Panc1 (cell line): ENCODE data around the gene TAF11L11.
"Not testable (repeated sequence)": the region's sequence is repeated elsewhere in the genome, so short reads cannot be mapped to it uniquely, and the experiment has no call there.

ENCODE experiments used
- POLR2AphosphoS5 ChIP-seq: IDR thresholded peaks from 2 replicates; pipeline ENCODE4 v1.6.1; 2012; ENCODE audit warnings: mild to moderate bottlenecking, low read depth, low read length, moderate library complexity
- TCF7L2 ChIP-seq: IDR thresholded peaks from 2 replicates; pipeline ENCODE4 v1.6.1; 2011; ENCODE audit warnings: mild to moderate bottlenecking, low read depth, low read length, inconsistent platforms
- TF ChIP-seq, protein P1 (sequence below): fragments of 450-650 bp; IDR thresholded peaks from 2 replicates; pipeline ENCODE4 v1.5.1; 2017; ENCODE audit warnings: mild to moderate bottlenecking
- TF ChIP-seq, protein P2 (sequence below), 2 experiments: IDR thresholded peaks; 2 replicates each; pipeline ENCODE4 v1.6.1; 2011 to 2012; ENCODE audit warnings: low read depth in 2 of 2, control low read depth in 1 of 2, low read length in 1 of 2, mild to moderate bottlenecking in 1 of 2, moderate library complexity in 1 of 2; ENCODE audit not compliant: insufficient read depth in 1 of 2

DNA sequence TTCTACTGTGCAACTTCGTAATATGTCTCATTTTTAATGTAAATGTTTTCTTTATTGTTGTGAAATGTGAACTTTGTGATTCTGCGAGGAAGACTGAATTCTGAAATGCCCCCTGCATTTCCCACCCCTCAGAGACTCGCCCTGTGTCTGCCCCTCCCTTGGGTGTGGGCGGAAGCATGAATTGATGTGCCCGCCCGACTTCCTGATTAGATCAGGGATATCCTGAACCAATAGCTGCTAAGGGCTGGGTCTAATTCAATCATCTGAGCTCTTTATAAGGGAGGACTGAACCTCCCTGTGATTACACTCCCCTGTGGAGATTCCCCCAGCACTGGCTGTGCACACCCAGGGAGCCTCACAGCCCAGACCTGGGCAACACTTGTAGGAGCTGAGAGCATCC is at the start of gene TAF11L11:
- TF ChIP-seq, protein P1, sequence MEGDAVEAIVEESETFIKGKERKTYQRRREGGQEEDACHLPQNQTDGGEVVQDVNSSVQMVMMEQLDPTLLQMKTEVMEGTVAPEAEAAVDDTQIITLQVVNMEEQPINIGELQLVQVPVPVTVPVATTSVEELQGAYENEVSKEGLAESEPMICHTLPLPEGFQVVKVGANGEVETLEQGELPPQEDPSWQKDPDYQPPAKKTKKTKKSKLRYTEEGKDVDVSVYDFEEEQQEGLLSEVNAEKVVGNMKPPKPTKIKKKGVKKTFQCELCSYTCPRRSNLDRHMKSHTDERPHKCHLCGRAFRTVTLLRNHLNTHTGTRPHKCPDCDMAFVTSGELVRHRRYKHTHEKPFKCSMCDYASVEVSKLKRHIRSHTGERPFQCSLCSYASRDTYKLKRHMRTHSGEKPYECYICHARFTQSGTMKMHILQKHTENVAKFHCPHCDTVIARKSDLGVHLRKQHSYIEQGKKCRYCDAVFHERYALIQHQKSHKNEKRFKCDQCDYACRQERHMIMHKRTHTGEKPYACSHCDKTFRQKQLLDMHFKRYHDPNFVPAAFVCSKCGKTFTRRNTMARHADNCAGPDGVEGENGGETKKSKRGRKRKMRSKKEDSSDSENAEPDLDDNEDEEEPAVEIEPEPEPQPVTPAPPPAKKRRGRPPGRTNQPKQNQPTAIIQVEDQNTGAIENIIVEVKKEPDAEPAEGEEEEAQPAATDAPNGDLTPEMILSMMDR = not testable (repeated sequence)
- not testable (repeated sequence) for TF ChIP-seq POLR2AphosphoS5, TCF7L2
- TF ChIP-seq, protein P2, sequence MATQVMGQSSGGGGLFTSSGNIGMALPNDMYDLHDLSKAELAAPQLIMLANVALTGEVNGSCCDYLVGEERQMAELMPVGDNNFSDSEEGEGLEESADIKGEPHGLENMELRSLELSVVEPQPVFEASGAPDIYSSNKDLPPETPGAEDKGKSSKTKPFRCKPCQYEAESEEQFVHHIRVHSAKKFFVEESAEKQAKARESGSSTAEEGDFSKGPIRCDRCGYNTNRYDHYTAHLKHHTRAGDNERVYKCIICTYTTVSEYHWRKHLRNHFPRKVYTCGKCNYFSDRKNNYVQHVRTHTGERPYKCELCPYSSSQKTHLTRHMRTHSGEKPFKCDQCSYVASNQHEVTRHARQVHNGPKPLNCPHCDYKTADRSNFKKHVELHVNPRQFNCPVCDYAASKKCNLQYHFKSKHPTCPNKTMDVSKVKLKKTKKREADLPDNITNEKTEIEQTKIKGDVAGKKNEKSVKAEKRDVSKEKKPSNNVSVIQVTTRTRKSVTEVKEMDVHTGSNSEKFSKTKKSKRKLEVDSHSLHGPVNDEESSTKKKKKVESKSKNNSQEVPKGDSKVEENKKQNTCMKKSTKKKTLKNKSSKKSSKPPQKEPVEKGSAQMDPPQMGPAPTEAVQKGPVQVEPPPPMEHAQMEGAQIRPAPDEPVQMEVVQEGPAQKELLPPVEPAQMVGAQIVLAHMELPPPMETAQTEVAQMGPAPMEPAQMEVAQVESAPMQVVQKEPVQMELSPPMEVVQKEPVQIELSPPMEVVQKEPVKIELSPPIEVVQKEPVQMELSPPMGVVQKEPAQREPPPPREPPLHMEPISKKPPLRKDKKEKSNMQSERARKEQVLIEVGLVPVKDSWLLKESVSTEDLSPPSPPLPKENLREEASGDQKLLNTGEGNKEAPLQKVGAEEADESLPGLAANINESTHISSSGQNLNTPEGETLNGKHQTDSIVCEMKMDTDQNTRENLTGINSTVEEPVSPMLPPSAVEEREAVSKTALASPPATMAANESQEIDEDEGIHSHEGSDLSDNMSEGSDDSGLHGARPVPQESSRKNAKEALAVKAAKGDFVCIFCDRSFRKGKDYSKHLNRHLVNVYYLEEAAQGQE (IDR thresholded peaks at IDR 0.05; ENCODE audit: insufficient read depth in 1 of 2, low read depth in 2 of 2, low read length in 1 of 2) = not testable (repeated sequence)
